Fibroblast of skin of back (primary cell): ENCODE measurements around the gene HES3.

Source experiments
- DNase-seq: peaks from one replicate; pipeline ENCODE4 v3.0.0-alpha.2; 2013

Gene HES3

DNA sequence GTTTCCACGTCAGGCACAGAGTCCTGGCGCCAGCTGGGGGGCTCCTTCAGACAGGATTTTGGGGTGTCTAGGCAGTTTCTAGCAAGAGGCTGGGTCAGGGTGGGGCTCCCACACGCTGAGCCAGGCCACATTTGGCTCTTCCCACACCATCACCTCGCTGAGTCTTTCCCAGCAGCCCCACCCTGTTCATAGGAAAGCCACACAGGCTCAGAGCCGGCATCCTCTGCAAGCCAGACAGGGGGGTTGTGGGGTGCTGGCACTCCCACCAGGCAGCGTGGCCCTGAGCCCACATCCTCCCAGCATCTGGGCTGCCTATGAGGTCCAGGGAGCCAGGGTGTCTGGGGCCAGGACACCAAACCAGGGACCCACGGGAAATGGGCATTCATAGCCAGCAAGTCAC, 19.7 kb downstream of the HES3 start:
- no peak for DNase-seq

DNA sequence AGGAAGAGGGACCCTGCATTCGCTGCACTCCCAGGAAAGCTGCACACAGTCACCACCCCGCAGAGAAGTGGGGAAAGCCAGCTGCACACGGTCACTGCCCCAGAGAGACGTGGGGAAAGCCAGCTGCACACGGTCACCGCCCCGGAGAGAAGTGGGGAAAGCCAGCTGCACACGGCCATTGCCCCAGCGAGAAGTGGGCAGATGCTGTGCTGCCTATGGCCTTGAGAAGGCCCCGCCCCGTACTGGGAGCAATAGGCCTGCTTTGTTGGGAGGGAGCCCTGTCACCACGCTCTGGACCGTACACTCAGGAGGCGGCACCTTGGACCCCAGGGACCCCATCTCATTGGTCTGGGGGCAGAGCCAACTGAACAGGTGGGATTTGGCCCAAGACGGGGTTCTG, 21.2 kb downstream of the HES3 start:
- DNase-seq = no peak

DNA sequence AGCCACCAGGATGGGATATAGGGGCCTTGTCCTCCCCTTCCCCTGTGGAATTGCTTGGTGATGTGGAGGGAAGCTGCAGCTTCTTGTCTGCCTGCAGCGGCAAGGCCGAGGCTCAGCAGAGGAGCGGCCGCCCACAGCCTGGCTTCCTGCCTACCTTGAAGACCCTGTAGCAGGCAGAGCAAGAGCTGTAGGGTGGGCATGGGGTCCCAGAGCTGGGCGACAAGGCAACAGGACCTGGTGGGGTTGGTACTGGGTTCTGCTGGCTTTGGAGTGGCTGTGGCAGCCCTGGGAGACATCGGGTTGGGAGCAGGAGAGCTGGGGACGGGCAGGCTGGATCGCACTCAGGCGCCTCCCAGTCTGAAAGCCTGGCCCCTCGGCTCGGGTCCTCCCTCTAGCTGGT, 22.7 kb downstream of the HES3 start:
- DNase-seq = no peak

DNA sequence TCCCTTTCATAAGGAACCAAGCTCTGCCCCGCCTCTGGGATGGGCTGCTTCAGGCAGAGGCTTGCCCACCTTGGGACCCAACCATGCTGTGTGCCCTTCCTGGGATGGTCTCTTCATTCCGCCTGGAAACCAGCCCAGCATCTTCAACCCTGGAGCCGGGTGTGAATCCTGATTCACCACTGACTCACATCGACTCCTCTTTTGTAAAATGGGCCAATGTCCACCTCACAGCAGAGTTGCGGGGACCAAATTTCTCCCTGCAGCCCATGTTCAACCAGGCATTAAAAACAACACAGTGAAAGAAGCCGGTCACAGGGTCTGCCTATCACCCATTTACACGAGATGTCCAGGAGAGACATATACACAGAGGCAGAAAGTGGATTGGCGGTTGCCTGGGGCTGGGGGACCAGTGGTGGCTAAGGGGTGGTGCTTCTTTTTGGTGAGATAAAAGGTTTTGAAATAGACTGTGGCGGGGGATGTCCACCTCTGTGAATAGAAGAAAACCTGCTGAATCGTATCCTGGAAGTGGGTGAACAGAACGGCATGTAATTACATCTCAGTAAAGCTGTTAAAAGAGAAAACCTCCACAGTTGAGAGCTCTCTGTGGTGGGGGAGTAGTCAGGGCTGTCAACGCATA, 23.8 kb downstream of the HES3 start:
- DNase-seq = no peak

DNA sequence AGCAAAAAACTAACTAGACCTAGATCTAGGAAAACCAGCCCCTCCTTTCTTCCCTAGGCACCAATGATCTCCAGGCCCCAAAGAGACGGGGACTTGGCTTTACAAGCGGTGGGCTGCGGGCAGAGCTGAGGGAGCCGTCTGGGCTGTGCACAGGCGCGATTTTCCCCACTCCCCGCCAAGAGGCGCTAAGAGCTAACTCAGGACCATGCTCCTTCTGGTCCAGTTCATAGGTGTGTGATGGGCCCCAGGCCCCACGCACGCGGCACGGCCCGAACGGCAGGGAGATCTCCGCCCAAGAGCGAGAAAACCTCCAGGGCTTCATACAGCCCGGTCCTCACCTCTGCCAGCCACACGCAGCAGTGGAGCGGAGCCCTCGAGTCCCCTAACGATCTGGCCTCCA, 24.4 kb downstream of the HES3 start:
- DNase-seq = no peak

DNA sequence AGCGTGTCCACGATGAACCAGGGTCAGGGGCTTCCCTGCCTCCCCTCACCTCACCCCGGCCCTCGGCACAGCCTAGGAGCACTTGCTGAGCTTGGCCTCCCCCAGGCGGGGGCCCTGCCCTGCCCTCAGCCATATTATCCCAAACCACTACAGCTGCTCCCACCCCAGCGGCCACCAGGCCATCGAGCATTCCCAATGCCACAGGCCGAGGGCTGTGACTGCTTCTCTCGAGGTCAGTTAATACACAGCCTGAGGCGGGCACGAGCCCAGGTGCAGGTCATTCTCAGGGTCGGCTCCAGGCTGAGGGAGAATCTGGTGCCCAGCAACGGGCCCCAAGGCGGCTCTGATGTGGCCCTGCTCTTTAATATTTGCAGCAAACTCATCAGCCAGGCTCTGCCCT, 25.3 kb downstream of the HES3 start:
- DNase-seq = no peak

DNA sequence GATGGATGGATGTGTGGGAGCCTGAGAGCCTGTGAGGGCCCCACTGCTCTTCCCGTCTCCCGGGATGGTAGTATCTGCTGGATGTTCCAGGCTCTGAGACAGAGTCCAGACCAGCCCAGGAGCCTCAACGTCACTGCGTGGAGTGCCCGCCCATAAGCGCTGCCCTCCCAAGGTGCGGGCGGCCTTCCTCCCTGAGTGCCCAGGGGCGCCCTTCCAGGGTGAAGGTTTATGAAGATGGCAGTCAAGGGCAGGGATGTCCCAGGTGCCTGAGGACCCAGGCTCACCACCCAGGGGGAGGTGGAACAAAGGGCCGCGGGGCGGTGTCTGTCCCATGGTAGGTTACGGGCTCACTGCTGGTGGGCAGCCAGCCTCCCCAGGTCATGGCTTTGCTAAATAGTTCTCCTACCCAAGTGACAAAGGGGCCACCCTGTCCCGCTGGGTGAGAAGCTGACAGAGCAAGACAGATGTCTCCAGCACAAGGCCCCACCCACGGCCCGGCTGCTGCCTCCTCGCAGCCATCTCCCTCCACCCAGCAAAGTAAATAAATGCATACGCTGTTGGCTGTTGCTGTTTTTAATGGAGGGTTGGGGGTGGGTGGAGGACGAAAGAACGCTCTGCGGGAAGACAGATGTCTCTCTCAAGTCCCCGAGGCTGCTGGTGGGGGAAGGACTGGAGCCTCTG, 25.9 kb downstream of the HES3 start:
- peak; percentile 39 for DNase-seq

DNA sequence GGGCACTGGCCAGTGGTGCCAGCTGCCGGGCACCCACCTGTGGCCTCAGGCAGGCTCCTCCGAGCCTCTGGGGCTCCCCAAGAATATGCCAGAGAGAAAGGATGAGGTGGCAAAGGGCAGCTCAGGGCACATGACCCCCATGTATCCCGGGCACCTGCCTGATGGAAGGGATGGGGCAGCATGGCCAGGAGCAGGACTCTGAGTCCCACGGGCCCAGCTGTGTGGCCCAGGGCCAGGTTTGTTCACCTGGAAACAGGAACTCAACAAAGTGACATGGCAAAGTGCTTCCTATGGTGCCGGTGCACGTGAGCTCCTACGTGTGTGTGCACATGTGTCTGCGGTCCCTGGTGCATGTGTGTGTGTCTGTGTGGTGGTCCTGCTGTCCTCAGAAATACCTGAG, 26.4 kb downstream of the HES3 start:
- no peak for DNase-seq

DNA sequence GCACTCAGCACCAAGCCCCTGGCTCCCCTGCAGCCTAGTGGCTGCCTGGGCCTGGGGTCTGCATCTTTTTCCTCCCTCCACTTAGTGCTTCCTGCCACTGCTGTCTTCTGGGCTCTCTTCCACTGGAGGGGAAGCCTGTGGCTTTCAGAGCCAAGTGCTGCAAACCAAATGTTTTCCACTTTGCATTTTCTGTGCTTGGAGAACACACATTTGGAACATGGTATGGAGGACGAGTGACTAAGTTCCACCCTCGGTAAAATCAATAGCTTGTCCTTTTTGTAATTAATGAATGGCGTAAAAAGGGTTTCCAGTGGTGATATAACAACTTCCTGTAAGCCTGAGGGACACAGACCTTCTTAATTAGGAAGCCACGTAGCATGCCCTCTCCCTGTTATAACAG, 27.0 kb downstream of the HES3 start:
- no peak for DNase-seq

DNA sequence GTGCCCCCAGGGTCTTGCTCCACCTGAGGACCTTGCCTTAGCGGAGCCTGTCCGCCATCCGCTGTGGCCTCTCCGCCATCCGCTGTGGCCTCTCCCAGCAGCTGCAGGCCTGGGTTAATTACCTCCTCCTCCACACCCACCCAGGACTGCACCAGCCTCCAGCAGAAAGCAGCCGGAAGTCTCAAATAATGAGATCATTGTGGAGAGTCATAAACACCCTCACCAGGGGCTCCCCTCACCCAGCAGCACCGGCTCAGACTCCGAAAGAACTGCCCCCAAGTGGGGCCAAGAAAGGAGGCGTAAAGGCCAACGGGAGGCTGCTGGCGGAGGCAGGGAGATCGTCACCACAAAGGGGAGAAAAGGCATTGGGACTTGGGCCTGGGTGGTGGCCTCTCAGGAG, 27.6 kb downstream of the HES3 start:
- peak; percentile 40 for DNase-seq

DNA sequence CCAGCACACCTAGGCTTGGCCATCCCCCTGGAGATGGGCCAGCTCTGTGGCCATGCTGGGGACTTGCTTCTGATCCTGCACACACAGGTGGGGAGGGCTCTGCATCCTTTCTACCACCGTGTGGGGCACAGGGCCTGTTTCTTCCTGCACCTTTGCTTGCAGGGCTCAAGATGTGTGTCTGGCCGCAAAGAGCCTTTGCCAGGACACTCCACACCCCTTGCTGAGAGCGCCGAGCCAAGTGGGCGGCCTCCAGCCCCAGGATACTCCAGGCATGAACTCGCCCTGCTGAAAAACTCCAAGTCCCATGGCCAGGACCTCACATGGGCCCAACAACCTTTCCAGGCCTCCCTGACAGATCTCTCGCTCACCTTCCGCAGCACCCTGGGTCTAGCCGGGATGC, 28.5 kb downstream of the HES3 start:
- no peak for DNase-seq

DNA sequence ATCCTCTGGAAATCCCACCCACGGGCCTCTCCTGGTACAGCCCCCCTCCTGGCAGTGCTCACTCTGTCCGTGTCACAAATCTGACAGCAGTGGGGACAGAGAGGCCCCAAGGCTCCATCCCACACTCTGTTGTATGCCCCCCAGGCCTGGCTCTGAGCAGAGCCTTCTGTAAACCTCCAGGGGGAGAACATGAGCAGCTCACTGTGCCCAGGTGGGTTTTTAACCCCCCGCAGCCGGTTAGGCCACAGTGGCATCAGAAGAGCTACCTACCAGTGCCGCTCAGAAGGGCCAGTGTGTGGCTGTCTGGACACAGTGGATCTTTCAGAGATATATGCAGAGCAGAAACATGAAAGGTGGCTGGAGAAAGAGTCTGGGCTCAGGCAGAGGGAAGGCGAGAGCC, 28.9 kb downstream of the HES3 start:
- DNase-seq = no peak

DNA sequence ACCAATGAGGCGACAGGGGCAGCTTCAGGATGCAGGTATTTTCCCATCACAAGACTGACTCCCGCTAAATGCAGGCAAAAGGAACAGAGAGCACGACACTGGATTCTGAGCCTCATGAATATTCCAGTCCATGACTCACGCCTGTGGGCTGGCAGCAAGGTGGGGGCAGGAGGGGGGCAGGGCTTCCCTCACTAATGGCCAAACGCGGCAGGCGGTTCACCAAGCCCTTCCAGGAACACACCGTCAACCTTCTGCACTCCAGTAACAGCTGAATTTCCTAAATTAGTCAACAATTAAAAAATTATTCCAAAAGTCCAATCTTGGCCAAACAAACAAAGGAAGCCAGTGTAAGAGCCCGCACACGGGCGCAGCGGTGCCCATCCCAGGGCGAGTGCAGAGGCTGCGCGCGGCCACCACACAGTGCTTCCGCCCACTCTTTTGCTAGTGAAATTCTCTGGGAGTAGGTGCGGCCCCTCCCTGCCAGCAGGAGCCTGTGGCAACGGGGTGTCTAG, 29.5 kb downstream of the HES3 start:
- peak; percentile 68 for DNase-seq

DNA sequence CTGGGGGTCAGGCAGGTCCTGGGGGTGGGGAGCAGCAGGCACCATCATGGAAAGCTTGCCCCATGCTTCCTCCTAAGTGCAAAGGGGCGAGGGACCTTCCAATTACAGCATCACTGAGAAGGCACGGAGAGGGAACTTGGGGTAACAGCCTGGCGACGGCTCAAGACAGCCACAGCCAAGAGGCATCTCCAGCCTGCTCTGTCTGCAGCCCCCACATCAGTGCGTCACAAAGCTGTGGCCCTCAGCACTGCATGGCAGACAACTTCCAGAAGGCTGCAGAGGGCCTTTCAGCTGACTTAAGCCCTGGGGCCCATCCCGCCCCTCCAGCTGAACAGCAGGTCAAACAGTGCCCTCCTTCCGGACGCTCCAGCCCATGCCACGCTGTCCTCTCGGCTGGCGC, 30.1 kb downstream of the HES3 start:
- DNase-seq = no peak

DNA sequence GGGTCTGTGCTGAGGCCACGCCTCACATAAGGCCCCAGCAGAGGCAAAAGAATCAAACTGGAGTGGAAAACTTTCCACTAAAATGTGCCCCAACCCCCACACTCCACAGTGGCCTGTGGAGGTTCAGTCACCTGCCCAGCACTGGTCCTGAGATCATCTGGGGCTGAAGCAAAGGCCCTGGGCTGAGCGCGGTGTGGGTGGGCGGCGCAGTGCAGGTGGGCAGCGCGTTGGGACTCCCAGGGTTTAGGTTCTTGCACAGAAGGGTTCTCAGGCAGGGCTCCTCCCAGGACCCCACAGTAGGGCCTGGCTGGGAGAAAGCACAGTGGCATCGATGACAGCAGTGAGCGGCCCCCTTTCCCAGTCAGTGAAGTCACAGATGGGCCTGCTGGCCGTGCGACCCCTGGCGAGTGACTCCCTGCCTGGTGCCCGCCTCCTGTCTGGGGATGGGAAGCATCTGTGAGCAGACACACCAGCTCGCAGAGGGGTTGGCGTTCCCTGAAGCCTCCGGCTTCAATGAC, 30.7 kb downstream of the HES3 start:
- no peak for DNase-seq

DNA sequence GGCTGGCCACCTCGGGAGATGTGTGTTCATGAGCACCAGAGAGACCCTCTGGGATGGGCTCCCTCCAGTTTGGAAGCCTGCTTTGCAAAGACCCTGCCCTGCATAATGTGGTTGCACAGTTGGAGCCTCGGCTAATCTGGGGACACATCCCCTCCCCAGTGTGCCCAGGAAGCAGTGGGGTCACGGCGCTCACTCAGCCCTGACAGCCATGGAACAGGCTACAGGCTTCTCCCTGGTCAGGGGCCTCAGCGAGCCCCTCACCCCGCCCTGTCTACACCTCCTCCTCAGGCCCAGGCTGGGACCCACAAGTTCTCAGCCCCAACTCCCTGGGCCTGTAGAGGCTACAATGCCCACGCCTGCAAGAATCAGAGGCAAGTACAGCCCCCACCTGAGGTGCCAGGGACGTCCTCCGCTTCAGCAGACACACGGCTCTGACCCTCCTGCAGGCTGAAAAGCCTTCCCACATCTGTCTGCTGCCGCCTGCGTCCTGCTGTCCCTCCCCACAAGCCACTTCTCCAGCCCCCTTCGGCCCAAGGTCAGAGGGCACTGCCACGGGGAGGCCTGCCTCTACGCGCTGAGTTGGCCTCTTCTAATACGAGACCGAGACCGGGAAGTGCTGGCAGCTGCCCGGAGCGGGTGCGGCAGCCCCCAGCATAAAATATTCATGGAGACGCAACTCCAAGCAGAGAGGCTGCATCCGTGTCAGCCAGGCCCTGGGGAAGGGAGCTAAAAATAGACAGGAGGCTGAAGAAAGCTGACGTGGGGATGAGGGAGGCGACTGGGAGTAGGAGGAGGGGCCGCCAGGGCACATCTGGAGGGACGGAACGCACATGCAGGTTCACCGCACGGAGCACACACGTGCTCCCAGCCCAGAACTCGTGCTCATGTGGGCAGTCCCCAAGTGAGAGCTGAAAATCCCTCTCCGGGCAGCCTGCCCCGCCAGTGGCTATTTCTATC, 32.1 kb downstream of the HES3 start:
- peak; percentile 84 for DNase-seq

DNA sequence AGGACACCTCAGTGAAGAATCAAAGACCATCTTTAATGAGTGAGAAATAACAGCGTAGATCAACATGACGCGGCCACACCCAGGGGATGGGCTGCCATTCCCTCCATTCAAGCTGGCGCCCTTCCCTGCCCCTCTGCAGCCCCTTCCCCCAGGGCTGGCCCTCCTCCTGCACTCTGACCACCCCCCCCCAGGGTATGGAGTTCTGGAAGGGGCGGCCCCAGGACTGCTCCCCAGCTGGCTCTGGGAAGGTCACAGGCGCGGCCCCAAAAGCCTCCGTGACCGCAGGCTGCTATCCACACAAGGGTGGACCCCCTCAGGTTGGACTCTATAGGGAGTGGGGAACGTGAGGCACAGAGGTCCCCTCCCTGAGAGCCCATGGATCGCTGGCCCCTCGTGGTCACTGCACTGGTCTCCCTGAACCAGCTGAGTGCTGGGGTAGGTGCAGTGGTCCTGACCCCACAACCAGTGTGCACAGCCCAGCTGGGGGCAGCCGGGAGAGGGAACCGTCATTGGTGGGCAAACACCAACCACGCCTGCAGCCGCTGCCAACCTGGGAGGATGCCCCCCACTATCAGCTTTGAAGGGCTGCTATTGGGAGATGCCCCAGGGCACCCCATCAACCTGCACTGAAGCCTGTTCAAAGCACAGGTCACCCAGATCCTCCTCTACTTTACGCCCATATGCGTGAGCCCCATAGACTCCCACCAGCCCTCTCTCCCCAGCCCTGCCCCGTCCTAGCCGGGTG, 33.0 kb downstream of the HES3 start:
- no peak for DNase-seq

DNA sequence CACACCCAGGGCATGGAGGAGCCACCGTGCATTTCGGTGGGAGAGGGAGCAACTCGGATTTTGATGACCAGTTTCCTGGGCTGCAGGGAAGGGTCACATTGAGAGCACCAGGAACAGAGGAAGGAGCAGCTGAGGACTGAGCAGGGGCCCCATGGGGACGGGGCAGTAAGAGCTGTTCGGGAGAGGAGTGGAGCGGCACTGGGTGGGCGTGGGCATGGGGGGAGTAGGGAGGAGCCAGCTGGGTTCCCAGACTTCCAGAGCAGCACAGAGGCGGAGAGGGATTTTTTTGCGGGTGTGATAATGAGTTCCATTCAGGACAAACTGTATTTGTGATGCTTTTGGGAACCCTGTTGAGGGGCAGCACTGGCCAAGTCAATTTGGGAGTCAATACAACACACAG, 34.3 kb downstream of the HES3 start:
- DNase-seq = no peak

DNA sequence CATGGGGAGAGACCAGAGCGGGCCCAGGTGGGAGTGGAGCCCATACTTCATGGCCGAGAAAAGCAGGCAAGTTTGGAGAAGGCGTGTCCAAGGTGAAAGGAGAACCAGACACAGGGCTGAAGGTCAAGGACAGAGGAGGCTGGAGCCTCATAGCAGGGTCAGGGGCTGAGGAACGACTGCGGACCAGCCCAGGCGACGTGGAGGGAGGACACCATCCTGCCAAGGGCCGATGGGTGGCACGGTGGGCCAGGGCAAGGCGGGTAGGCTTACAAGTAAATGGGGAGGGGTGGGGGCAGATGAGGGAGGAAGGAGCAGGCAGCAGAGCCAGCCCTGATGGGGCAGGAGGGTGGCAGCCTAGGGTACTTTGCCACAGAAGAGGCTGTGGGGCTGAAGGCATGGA, 35.1 kb downstream of the HES3 start:
- no peak for DNase-seq

DNA sequence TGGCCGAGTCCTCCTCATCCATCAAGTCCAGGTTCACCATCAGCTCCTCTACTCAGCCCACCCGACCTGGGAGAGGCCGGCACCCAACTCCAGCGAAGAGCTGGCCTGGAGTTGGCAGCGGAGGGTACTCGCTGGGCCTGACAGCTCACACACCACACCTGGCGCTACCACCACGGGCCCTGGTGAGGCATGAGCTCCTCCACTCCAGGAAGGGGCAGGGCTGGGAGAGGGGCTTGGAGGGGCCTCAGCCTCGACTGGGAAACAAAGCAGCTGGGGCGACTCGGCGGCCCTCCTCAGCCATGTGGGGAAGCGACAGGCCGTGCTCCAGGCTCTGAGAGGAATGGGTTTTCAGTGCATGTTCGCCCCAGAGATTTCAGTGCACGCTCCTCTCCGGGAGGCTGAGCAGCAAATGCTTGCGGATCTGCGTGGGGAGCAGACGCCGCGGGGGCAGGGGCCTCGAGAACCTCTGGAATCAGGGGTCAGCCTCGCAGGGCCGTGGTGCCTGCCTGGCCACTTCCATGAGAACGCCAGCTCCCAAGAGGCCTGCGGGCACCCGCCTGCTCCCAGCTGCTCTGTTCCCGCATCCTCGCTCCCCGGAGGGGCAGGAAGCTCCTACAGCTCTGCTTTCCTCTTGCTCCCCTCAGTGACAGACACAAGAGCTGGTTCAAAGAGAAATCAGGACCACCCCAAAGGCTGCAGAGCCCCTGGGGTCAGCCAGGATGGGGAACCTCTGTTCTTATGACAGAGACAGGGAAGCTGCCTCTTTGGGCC, 35.8 kb downstream of the HES3 start:
- no peak for DNase-seq

DNA sequence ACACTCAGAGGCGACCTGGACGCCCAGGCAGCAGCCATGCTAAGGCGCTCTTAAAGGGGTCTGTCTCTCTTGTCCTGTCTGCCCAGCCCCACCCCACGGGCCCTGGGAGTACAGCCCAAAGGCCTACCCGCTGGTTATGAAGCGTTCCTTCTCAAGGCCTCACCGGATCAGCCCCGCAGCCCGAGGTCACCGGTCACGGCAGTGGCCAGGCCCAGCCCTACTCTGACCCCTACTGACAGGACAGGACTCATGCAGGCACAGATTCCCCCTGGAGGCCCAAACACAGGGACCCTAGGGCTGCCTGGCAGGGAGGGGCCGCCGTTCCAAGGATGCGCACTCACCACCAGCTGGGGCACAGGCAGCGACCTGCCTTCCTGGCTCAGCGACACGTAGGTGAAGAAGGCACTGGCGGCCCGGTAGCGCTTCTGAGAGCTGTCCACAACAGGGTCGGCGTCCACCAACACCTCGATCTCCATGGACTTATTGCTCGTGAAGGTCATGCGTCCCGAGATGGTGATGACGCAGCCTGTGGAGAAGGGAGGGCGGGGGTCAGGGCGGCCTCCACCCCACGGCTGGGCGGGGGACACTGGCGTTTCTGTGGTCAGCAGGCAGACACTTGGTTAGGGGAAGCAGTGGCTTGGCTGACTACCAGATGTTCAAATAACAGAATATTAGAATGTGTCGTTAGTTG, 36.9 kb downstream of the HES3 start:
- no peak for DNase-seq
